Measurements from ENCODE around the gene MAPK1IP1L. TPM values are rescaled to one million over a fixed set of nuclear protein-coding genes. Genes with fewer than 3 reads are reported as not detected.
"Not testable (repeated sequence)": the region's sequence is repeated elsewhere in the genome, so short reads cannot be mapped to it uniquely, and the experiment has no call there.

MAPK1IP1L gene
- total and polyA plus RNA-seq, 2 experiments from 2014 or later = 72.4 to 162 TPM

DNA sequence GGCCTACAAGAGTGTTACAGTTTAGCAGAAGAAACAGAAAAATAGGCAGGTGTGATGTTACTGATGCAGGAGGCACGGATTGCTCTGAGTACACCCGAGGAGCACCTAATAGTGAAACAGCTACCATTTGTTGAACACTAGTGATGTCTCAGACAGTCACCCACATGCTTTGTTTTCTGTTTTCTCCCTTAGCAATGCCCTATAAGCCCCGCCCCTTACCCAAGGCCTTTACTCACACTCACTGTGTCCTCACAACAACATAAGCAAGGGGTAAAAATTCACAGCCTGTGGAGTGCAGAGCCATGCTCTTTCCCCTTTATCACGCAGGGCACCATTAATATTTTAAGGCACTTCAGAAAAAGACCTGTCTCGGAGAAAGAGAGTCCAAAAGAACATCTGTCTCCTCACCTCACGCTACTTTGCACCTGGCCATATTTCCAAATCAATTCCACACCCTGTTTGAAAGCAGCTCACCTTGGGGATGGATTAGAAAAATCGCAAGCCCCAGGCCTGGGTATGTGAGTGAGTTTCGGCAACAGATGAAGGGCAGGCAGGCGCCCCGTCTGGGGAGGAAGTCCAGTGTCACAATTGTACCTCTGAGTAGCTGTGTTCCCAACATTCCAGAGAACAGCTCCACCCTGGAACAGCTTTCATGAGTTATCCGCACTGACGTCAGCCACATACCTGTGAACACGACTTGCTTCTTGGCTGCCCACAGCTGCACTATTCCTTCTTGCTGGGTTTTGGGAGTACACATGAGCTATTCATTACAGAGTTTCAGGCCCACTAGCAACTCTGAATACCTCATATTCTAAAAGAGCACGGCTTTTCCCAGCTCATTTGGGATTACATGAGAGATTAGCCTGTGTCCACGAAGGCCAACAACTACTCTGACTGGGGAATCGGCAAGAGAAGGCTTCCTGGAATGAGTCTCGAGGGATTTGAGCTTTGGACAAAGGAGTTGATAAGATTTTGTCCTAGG lies 26.0 kb downstream of the MAPK1IP1L start (continued):
- TF ChIP-seq, protein P1, sequence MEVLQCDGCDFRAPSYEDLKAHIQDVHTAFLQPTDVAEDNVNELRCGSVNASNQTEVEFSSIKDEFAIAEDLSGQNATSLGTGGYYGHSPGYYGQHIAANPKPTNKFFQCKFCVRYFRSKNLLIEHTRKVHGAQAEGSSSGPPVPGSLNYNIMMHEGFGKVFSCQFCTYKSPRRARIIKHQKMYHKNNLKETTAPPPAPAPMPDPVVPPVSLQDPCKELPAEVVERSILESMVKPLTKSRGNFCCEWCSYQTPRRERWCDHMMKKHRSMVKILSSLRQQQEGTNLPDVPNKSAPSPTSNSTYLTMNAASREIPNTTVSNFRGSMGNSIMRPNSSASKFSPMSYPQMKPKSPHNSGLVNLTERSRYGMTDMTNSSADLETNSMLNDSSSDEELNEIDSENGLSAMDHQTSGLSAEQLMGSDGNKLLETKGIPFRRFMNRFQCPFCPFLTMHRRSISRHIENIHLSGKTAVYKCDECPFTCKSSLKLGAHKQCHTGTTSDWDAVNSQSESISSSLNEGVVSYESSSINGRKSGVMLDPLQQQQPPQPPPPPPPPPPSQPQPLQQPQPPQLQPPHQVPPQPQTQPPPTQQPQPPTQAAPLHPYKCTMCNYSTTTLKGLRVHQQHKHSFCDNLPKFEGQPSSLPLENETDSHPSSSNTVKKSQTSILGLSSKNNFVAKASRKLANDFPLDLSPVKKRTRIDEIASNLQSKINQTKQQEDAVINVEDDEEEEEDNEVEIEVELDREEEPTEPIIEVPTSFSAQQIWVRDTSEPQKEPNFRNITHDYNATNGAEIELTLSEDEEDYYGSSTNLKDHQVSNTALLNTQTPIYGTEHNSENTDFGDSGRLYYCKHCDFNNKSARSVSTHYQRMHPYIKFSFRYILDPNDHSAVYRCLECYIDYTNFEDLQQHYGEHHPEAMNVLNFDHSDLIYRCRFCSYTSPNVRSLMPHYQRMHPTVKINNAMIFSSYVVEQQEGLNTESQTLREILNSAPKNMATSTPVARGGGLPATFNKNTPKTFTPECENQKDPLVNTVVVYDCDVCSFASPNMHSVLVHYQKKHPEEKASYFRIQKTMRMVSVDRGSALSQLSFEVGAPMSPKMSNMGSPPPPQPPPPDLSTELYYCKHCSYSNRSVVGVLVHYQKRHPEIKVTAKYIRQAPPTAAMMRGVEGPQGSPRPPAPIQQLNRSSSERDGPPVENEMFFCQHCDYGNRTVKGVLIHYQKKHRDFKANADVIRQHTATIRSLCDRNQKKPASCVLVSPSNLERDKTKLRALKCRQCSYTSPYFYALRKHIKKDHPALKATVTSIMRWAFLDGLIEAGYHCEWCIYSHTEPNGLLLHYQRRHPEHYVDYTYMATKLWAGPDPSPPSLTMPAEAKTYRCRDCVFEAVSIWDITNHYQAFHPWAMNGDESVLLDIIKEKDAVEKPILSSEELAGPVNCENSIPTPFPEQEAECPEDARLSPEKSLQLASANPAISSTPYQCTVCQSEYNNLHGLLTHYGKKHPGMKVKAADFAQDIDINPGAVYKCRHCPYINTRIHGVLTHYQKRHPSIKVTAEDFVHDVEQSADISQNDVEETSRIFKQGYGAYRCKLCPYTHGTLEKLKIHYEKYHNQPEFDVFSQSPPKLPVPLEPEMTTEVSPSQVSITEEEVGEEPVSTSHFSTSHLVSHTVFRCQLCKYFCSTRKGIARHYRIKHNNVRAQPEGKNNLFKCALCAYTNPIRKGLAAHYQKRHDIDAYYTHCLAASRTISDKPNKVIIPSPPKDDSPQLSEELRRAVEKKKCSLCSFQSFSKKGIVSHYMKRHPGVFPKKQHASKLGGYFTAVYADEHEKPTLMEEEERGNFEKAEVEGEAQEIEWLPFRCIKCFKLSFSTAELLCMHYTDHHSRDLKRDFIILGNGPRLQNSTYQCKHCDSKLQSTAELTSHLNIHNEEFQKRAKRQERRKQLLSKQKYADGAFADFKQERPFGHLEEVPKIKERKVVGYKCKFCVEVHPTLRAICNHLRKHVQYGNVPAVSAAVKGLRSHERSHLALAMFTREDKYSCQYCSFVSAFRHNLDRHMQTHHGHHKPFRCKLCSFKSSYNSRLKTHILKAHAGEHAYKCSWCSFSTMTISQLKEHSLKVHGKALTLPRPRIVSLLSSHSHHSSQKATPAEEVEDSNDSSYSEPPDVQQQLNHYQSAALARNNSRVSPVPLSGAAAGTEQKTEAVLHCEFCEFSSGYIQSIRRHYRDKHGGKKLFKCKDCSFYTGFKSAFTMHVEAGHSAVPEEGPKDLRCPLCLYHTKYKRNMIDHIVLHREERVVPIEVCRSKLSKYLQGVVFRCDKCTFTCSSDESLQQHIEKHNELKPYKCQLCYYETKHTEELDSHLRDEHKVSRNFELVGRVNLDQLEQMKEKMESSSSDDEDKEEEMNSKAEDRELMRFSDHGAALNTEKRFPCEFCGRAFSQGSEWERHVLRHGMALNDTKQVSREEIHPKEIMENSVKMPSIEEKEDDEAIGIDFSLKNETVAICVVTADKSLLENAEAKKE (CRISPR knock-in tag; IDR thresholded peaks at IDR 0.05) = no peak
- no peak for TF ChIP-seq STAT1 (IDR thresholded peaks at IDR 0.05; ENCODE audit: unreplicated experiment)
- no peak for TF ChIP-seq EZH2 (IDR thresholded peaks at IDR 0.05; ENCODE audit: low read depth, unreplicated experiment)

DNA sequence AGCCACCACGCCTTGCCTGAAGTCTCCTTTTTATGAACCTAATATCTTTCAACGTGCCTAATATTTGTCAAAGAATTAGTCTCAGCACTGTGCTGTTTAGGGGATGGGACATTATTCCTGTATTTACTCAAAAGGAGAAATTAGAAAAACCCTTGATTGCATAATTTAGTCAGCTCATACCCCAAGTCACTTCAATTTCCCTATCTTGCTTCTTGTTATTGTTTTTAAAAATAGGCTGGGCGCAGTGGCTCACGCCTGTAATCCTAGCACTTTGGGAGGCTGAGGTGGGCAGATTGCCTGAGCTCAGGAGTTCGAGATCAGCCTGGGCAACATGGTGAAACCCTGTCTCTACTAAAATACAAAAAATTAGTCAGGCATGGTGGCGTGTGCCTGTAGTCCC lies 28.5 kb downstream of the MAPK1IP1L start:
- not testable (repeated sequence) for H3K9me2 ChIP-seq (ENCODE audit: insufficient read depth); H3F3A ChIP-seq (replicated peaks; ENCODE audit: low read depth); H3K4me3 Mint-ChIP-seq; H3K36me3 ChIP-seq (ENCODE audit: insufficient read depth); H3K9me3 Mint-ChIP-seq; H3K27ac ChIP-seq (ENCODE audit: low read depth); H3K27me3 Mint-ChIP-seq (ENCODE audit: insufficient read depth, low read depth, poor library complexity); H3K36me3 Mint-ChIP-seq (ENCODE audit: low read depth); ATAC-seq; H4K20me1 ChIP-seq (replicated peaks; ENCODE audit: insufficient read depth); H3K27ac Mint-ChIP-seq; H3K4me3 ChIP-seq; H3K4me1 ChIP-seq (ENCODE audit: insufficient read depth); H3K27me3 ChIP-seq (ENCODE audit: insufficient read depth); H3K4me2 ChIP-seq; DNase-seq (ENCODE audit: low spot score); H3K79me2 ChIP-seq (replicated peaks; ENCODE audit: insufficient read depth); H3K4me1 Mint-ChIP-seq
- peak overlapping the region; percentile 32; the same call in 1 of the 2 replicates for H2AFZ ChIP-seq

All from GM23338 (cell line).